ES-I3 (cell line): Measurements from ENCODE around the gene FLNB.

Source experiments
- H3K36me3 ChIP-seq: 2 replicates; pipeline ENCODE4 v1.6.1; 2013; ENCODE audit warnings: mild to moderate bottlenecking, low read length, control low read depth, moderate library complexity; ENCODE audit not compliant: insufficient read depth
- H3K4me1 ChIP-seq: 2 replicates; pipeline ENCODE4 v1.6.1; 2013; ENCODE audit warnings: mild to moderate bottlenecking, control low read depth, low read length; ENCODE audit not compliant: insufficient read depth
- H3K9ac ChIP-seq: 2 replicates; pipeline ENCODE4 v1.6.1; 2013; ENCODE audit warnings: low read depth, mild to moderate bottlenecking, low read length, moderate library complexity
- H3K9me3 ChIP-seq: 2 replicates; pipeline ENCODE4 v1.6.1; 2013; ENCODE audit warnings: mild to moderate bottlenecking, low read length, moderate library complexity; ENCODE audit not compliant: control insufficient read depth, insufficient read depth

Gene FLNB

GRCh38 chr3:58134468-58134867, 126.2 kb downstream of the FLNB start:
- H3K9ac ChIP-seq = no peak overlapping the region
- no peaks in the 10 kb centered on the region for H3K4me1 ChIP-seq
- no peaks in the 10 kb centered on the region for H3K9me3 ChIP-seq
- peaks cover 50% of the 10 kb centered on the region for H3K36me3 ChIP-seq

GRCh38 chr3:58135712-58136543, 127.7 kb downstream of the FLNB start:
- no peak overlapping the region for H3K9ac ChIP-seq
- H3K36me3 ChIP-seq = peaks cover 60% of the 10 kb centered on the region
- no peaks in the 10 kb centered on the region for H3K9me3 ChIP-seq
- H3K4me1 ChIP-seq = no peaks in the 10 kb centered on the region

GRCh38 chr3:58137306-58137705, 129.1 kb downstream of the FLNB start:
- Histone ChIP-seq H3K9me3 (no peaks in the 10 kb centered on the region), H3K36me3 (peaks cover 65% of the 10 kb centered on the region), H3K9ac (no peak overlapping the region), H3K4me1 (no peaks in the 10 kb centered on the region)

GRCh38 chr3:58141766-58142345, 133.6 kb downstream of the FLNB start:
- no peak overlapping the region for H3K9ac ChIP-seq
- H3K36me3 ChIP-seq = peaks cover 68% of the 10 kb centered on the region
- H3K4me1 ChIP-seq = no peaks in the 10 kb centered on the region
- no peaks in the 10 kb centered on the region for H3K9me3 ChIP-seq

GRCh38 chr3:58143417-58144055, 135.3 kb downstream of the FLNB start:
- Histone ChIP-seq H3K4me1 (no peaks in the 10 kb centered on the region), H3K9me3 (no peaks in the 10 kb centered on the region), H3K36me3 (peaks cover 61% of the 10 kb centered on the region), H3K9ac (no peak overlapping the region)

- Histone ChIP-seq H3K4me1 (no peaks in the 10 kb centered on the region), H3K9me3 (no peaks in the 10 kb centered on the region), H3K36me3 (peaks cover 61% of the 10 kb centered on the region), H3K9ac (no peak overlapping the region)
Measured at GRCh38 chr3:58144478-58145325, 136.5 kb downstream of the FLNB start.

GRCh38 chr3:58148049-58148448, 139.8 kb downstream of the FLNB start:
- no peaks in the 10 kb centered on the region for H3K4me1 ChIP-seq
- H3K36me3 ChIP-seq = peaks cover 66% of the 10 kb centered on the region
- H3K9me3 ChIP-seq = no peaks in the 10 kb centered on the region
- no peak overlapping the region for H3K9ac ChIP-seq

- Histone ChIP-seq H3K36me3 (peaks cover 75% of the 10 kb centered on the region), H3K9me3 (no peaks in the 10 kb centered on the region), H3K4me1 (no peaks in the 10 kb centered on the region), H3K9ac (no peak overlapping the region)
Measured at GRCh38 chr3:58150130-58150809, 142.0 kb downstream of the FLNB start.

- Histone ChIP-seq H3K36me3 (peaks cover 76% of the 10 kb centered on the region), H3K4me1 (no peaks in the 10 kb centered on the region), H3K9ac (no peak overlapping the region), H3K9me3 (no peaks in the 10 kb centered on the region)
Measured at GRCh38 chr3:58150810-58151199, 142.6 kb downstream of the FLNB start.

GRCh38 chr3:58151637-58152036, 143.4 kb downstream of the FLNB start:
- Histone ChIP-seq H3K4me1 (no peaks in the 10 kb centered on the region), H3K36me3 (peaks cover 74% of the 10 kb centered on the region), H3K9me3 (no peaks in the 10 kb centered on the region), H3K9ac (no peak overlapping the region)

- peaks cover 69% of the 10 kb centered on the region for H3K36me3 ChIP-seq
- no peaks in the 10 kb centered on the region for H3K4me1 ChIP-seq
- H3K9ac ChIP-seq = no peak overlapping the region
- H3K9me3 ChIP-seq = no peaks in the 10 kb centered on the region
Measured at GRCh38 chr3:58152225-58153015, 144.2 kb downstream of the FLNB start.

- Histone ChIP-seq H3K9me3 (no peaks in the 10 kb centered on the region), H3K4me1 (no peaks in the 10 kb centered on the region), H3K36me3 (peaks cover 71% of the 10 kb centered on the region), H3K9ac (no peak overlapping the region)
Measured at GRCh38 chr3:58153371-58153770, 145.1 kb downstream of the FLNB start.
